Measurements from ENCODE around the gene ZNF142. TPM values are rescaled to one million over a fixed set of nuclear protein-coding genes. Genes with fewer than 3 reads are reported as not detected.
"Not testable (repeated sequence)": the region's sequence is repeated elsewhere in the genome, so short reads cannot be mapped to it uniquely, and the experiment has no call there.

The ZNF142 gene
- 10 to 100 TPM; 10.8 to 13.2 TPM for total RNA-seq
- polyA plus RNA-seq (ENCODE audit: insufficient read length in 2 of 2), result 10 to 100 TPM; 25.1 to 25.8 TPM
- long read RNA-seq, donor 1, partial matches to known transcripts, result 0 of 1 reads
- long read RNA-seq, donor 1, other reads (novel, unspliced or antisense), result 0 of 1 reads
- long read RNA-seq, donor 2, result 0 reads
- long read RNA-seq, donor 3, result 0 reads
- long read RNA-seq, donor 4, partial matches to known transcripts, result 6 of 6 reads
- long read RNA-seq, donor 4, other reads (novel, unspliced or antisense), result 0 of 6 reads

DNA sequence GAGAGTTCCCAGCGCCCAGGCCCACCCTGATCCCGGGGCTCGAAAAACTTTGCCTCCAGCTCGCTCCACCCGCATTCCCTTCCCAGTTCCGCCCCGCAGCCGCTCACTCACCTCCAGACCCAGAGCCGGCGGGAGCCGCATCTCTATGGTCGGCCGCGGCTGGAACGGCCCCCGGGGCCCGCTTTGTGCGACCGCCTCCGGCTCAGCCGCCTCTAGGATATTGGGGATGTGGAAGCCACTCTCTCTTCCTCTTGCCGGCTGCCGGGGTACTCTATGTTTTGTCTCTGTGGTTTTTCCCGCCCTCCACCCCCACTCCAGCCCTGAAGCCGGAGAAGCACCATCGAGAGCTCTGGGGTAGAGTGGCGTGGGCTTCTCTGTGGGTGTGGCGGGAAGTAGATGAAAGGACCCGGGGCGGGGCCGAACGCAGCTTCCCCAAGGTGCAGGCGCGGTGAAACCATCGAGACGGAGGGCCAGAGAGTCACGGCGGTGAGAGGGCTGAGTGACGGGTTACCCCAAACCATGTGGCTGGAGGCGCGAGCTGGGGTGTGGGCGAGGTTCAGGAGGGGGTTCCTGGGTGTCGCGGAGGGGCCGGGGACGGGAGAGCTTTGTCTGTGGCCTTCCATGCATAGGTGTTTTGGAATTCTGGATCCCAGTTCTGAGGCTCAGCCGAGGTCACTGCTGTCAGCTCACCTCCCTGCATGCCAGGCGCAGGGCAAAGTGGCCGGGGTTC lies at the start of gene ZNF142, which contains the start of gene BCS1L:
TSS of gene ZNF142 (minus strand) at position 366 of the 730 bp plus-strand sequence. CDS start 3,194 bp downstream, outside the sequence.
TSS of gene BCS1L (plus strand) at position 426 of the 730 bp plus-strand sequence. CDS start 1,305 bp downstream, outside the sequence.
- no peaks in the 10 kb centered on the region for H3K27me3 ChIP-seq (ENCODE audit: control insufficient read depth, insufficient read depth, low read length)
- H3K9me3 ChIP-seq (ENCODE audit: control insufficient read depth, insufficient read depth, low read length), result no peaks in the 10 kb centered on the region
- H3K4me3 ChIP-seq (ENCODE audit: low read depth, low read length), result peak within 1 kb of the TSS; percentile 69
- peaks cover 64% of the 10 kb centered on the region for H3K36me3 ChIP-seq (ENCODE audit: control insufficient read depth, insufficient read depth, low read length)
- H3K4me1 ChIP-seq (ENCODE audit: control insufficient read depth, insufficient read depth, low read length), result peaks cover 11% of the 10 kb centered on the region
- peak within 1 kb of the TSS; percentile 36 for H3K27ac ChIP-seq (ENCODE audit: low read depth, low read length)
- peak; percentile 77 to 98 (median 87) for DNase-seq (ENCODE audit: low read depth in 4 of 6, low spot score in 6 of 6)
- 0% methylated on average over 39 of the region's 49 CpGs for WGBS (ENCODE audit: insufficient coverage)

DNA sequence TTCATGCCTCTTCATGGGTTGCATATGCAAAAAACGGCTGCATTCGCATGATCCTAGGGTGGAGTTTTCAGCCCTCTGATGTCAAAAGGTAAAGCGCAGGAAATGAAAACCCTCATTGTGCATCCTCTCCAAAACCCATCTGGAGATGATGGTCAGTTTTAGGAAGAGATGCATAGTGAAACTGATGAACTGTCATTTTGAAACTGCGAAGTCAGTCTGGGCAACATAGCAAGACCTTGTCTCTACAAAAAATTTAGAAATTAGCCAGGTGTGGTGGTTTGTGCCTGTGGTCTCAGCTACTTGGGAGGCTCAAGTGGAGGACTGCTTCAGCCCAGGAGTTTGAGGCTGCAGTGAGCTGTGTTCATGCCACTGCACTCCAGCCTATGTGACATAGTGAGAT lies 48.7 kb upstream of the ZNF142 start:
- DNase-seq (ENCODE audit: low read depth in 4 of 6, low spot score in 6 of 6), result no peak
- H3K4me3 ChIP-seq (ENCODE audit: low read depth, low read length), result no peak overlapping the region
- H3K27ac ChIP-seq (ENCODE audit: low read depth, low read length), result no peak overlapping the region
- H3K36me3 ChIP-seq (ENCODE audit: control insufficient read depth, insufficient read depth, low read length), result no peaks in the 10 kb centered on the region
- peaks cover 14% of the 10 kb centered on the region for H3K4me1 ChIP-seq (ENCODE audit: control insufficient read depth, insufficient read depth, low read length)
- 80% methylated on average over 3 of the region's 4 CpGs for WGBS (ENCODE audit: insufficient coverage)
- H3K9me3 ChIP-seq (ENCODE audit: control insufficient read depth, insufficient read depth, low read length), result no peaks in the 10 kb centered on the region
- no peaks in the 10 kb centered on the region for H3K27me3 ChIP-seq (ENCODE audit: control insufficient read depth, insufficient read depth, low read length)

DNA sequence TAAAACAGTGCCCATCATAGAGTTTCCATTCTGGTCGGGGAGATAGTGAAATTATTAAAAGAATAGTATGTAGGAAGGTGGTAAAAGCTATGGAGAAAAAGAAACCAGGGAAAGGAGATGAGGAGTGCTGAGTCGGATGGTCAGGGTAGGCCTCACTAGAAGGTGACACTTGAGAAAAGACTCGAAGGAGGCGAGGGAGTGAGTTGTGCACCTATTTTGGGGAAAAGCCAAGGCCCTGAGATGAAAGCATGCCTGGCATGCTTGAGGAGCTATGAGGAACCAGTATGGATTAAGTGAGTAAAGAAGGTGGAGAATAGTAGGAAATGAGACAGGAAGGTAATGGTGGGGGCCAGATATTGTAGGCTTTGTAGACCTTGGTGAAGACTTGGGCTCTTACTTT lies 43.9 kb upstream of the ZNF142 start:
- peaks cover 31% of the 10 kb centered on the region for H3K36me3 ChIP-seq (ENCODE audit: control insufficient read depth, insufficient read depth, low read length)
- H3K9me3 ChIP-seq (ENCODE audit: control insufficient read depth, insufficient read depth, low read length), result no peaks in the 10 kb centered on the region
- no peaks in the 10 kb centered on the region for H3K27me3 ChIP-seq (ENCODE audit: control insufficient read depth, insufficient read depth, low read length)
- H3K4me1 ChIP-seq (ENCODE audit: control insufficient read depth, insufficient read depth, low read length), result peaks cover 3% of the 10 kb centered on the region
- 94% methylated on average over 4 of the region's 4 CpGs for WGBS (ENCODE audit: insufficient coverage)
- H3K27ac ChIP-seq (ENCODE audit: low read depth, low read length), result no peak overlapping the region
- no peak overlapping the region for H3K4me3 ChIP-seq (ENCODE audit: low read depth, low read length)
- no peak for DNase-seq (ENCODE audit: low read depth in 4 of 6, low spot score in 6 of 6)

- Histone ChIP-seq H3K36me3 (ENCODE audit: control insufficient read depth, insufficient read depth, low read length) (peaks cover 43% of the 10 kb centered on the region), H3K27ac (ENCODE audit: low read depth, low read length) (no peak overlapping the region), H3K4me3 (ENCODE audit: low read depth, low read length) (no peak overlapping the region), H3K9me3 (ENCODE audit: control insufficient read depth, insufficient read depth, low read length) (no peaks in the 10 kb centered on the region), H3K4me1 (ENCODE audit: control insufficient read depth, insufficient read depth, low read length) (peaks cover 3% of the 10 kb centered on the region), H3K27me3 (ENCODE audit: control insufficient read depth, insufficient read depth, low read length) (no peaks in the 10 kb centered on the region)
- DNase-seq (ENCODE audit: low read depth in 4 of 6, low spot score in 6 of 6), result peak in 1 of 6 donors; percentile 48
- 88% methylated on average over 1 of the region's 2 CpGs for WGBS (ENCODE audit: insufficient coverage)
Measured at GRCh38 chr2:218701806-218702205, 42.4 kb upstream of the ZNF142 start.

GRCh38 chr2:218698885-218699284 lies 39.5 kb upstream of the ZNF142 start:
- WGBS (ENCODE audit: insufficient coverage), result 98% methylated on average over 8 of the region's 8 CpGs
- Histone ChIP-seq H3K4me1 (ENCODE audit: control insufficient read depth, insufficient read depth, low read length) (peaks cover 3% of the 10 kb centered on the region), H3K9me3 (ENCODE audit: control insufficient read depth, insufficient read depth, low read length) (no peaks in the 10 kb centered on the region), H3K4me3 (ENCODE audit: low read depth, low read length) (no peak overlapping the region), H3K27ac (ENCODE audit: low read depth, low read length) (no peak overlapping the region), H3K36me3 (ENCODE audit: control insufficient read depth, insufficient read depth, low read length) (peaks cover 62% of the 10 kb centered on the region), H3K27me3 (ENCODE audit: control insufficient read depth, insufficient read depth, low read length) (no peaks in the 10 kb centered on the region)
- no peak for DNase-seq (ENCODE audit: low read depth in 4 of 6, low spot score in 6 of 6)

DNA sequence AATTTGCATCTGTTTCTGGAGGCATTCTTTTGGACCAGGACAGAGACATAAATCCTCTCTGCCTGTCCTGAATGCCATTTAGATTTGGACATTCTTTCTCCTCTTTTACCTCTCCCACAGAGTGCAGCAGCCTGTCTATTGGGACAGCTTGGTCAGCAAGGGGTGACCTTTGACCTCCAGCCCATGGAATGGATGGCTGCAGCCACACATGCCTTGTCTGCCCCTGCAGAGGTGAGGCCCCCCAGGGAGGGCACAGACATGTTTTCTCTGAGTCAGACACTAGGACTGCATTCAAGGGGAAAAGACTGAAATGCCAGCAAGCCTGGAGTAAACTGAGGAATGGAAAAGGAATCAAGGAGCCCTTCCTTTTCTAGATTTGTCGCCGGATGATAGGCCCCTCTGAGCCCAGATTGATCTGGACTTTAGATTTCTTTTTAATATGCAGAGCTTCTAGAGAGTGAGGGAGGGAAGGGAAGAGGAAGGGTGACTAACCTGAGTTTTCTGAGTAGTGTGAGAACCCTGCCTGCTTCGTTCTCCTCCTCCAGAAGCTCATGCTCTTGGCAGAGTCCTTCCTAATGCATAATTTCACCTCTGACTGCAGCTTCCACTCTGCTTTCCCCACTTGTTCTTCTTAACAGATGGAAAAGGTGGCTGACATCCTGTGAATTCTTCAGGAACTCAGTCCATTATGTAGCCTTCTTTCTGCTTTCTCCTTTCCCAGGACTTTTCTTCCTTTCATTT lies 35.2 kb upstream of the ZNF142 start:
- Histone ChIP-seq H3K36me3 (ENCODE audit: control insufficient read depth, insufficient read depth, low read length) (peaks cover 71% of the 10 kb centered on the region), H3K4me3 (ENCODE audit: low read depth, low read length) (no peak overlapping the region), H3K4me1 (ENCODE audit: control insufficient read depth, insufficient read depth, low read length) (no peaks in the 10 kb centered on the region), H3K27ac (ENCODE audit: low read depth, low read length) (no peak overlapping the region), H3K9me3 (ENCODE audit: control insufficient read depth, insufficient read depth, low read length) (no peaks in the 10 kb centered on the region), H3K27me3 (ENCODE audit: control insufficient read depth, insufficient read depth, low read length) (no peaks in the 10 kb centered on the region)
- DNase-seq (ENCODE audit: low read depth in 4 of 6, low spot score in 6 of 6), result no peak
- 93% methylated on average over 2 of the region's 3 CpGs for WGBS (ENCODE audit: insufficient coverage)

GRCh38 chr2:218691234-218691633 lies 31.8 kb upstream of the ZNF142 start:
- no peak overlapping the region for H3K27ac ChIP-seq (ENCODE audit: low read depth, low read length)
- no peak overlapping the region for H3K4me3 ChIP-seq (ENCODE audit: low read depth, low read length)
- no peaks in the 10 kb centered on the region for H3K4me1 ChIP-seq (ENCODE audit: control insufficient read depth, insufficient read depth, low read length)
- no peaks in the 10 kb centered on the region for H3K9me3 ChIP-seq (ENCODE audit: control insufficient read depth, insufficient read depth, low read length)
- no peak for DNase-seq (ENCODE audit: low read depth in 4 of 6, low spot score in 6 of 6)
- no peaks in the 10 kb centered on the region for H3K27me3 ChIP-seq (ENCODE audit: control insufficient read depth, insufficient read depth, low read length)
- peaks cover 55% of the 10 kb centered on the region for H3K36me3 ChIP-seq (ENCODE audit: control insufficient read depth, insufficient read depth, low read length)

GRCh38 chr2:218687400-218688060 lies 28.1 kb upstream of the ZNF142 start:
- not testable (repeated sequence) for H3K27me3 ChIP-seq (ENCODE audit: control insufficient read depth, insufficient read depth, low read length); H3K9me3 ChIP-seq (ENCODE audit: control insufficient read depth, insufficient read depth, low read length); H3K4me3 ChIP-seq (ENCODE audit: low read depth, low read length); H3K4me1 ChIP-seq (ENCODE audit: control insufficient read depth, insufficient read depth, low read length); H3K27ac ChIP-seq (ENCODE audit: low read depth, low read length)
- peak in 4 of 6 donors; percentile 31 to 87 (median 67) for DNase-seq (ENCODE audit: low read depth in 4 of 6, low spot score in 6 of 6)
- peaks cover 49% of the 10 kb centered on the region for H3K36me3 ChIP-seq (ENCODE audit: control insufficient read depth, insufficient read depth, low read length)
- WGBS (ENCODE audit: insufficient coverage), result no CpG with 5 or more reads among the region's 5 CpGs

- Histone ChIP-seq H3K4me3 (ENCODE audit: low read depth, low read length) (no peak overlapping the region), H3K27me3 (ENCODE audit: control insufficient read depth, insufficient read depth, low read length) (no peaks in the 10 kb centered on the region), H3K4me1 (ENCODE audit: control insufficient read depth, insufficient read depth, low read length) (no peaks in the 10 kb centered on the region), H3K27ac (ENCODE audit: low read depth, low read length) (no peak overlapping the region), H3K36me3 (ENCODE audit: control insufficient read depth, insufficient read depth, low read length) (peaks cover 65% of the 10 kb centered on the region), H3K9me3 (ENCODE audit: control insufficient read depth, insufficient read depth, low read length) (no peaks in the 10 kb centered on the region)
- DNase-seq (ENCODE audit: low read depth in 4 of 6, low spot score in 6 of 6), result no peak
- WGBS (ENCODE audit: insufficient coverage), result no CpG with 5 or more reads among the region's 3 CpGs
Measured at GRCh38 chr2:218680061-218680460, 20.6 kb upstream of the ZNF142 start.
